ENCODE results near the gene PIEZO1.

GRCh38 chr16:88723507-88723887 is 61.5 kb downstream of the PIEZO1 start:
- TF ChIP-seq CTCF (IDR thresholded peaks at IDR 0.05) (no peak), POLR2A (IDR thresholded peaks at IDR 0.05) (no peak)
